HepG2 (cell line): ENCODE results near the gene METTL13. TPM values are rescaled to one million over a fixed set of nuclear protein-coding genes. Genes with fewer than 3 reads are reported as not detected.

Experiments
- ATAC-seq: fragments of 200-7000 bp; cut with Tn5 transposase; 3 replicates; pipeline ENCODE4 v1.9.1; 2020; ENCODE audit warnings: mild to moderate bottlenecking, moderate library complexity
- BruUV-seq: library from RNA; stranded (reverse); fragments of 400-500 nt; replicated peaks from 2 replicates; lab custom pipeline; 2021; lab: Mats Ljungman, UMichigan
- CTCF ChIA-PET: fragments of 300-600 bp; formaldehyde crosslinking; extraction: SDS; loops from one replicate; lab custom pipeline; 2021; ENCODE audit warnings: low total read pairs, inconsistent platforms, low intra/inter-chr PET ratio; lab: Yijun Ruan, JAX
- POLR2A ChIA-PET: fragments of 350-600 bp; sonication (Branson Sonifier 250); formaldehyde crosslinking; loops from one replicate; lab custom pipeline; 2020; ENCODE audit warnings: antibody characterized with exemption, inconsistent platforms; lab: Yijun Ruan, JAX
- DNase-seq: peaks from one replicate; pipeline ENCODE4 v3.0.0-alpha.2; 2015; ENCODE audit warnings: low spot score
- FAIRE-seq: peaks from 3 replicates; lab custom pipeline; 2011; peaks lifted over from hg19 to GRCh38; lab: Jason Lieb, UNC
- H2AFZ ChIP-seq: one replicate; pipeline ENCODE4 v1.6.1; 2011; ENCODE audit warnings: low read length, inconsistent platforms
- H3K27ac ChIP-seq: fragments of 300-600 bp; 3 replicates; pipeline ENCODE4 v1.8.0; 2011; ENCODE audit warnings: mixed run types, mild to moderate bottlenecking, mixed read lengths, low read length, inconsistent platforms; ENCODE audit not compliant: insufficient read depth; ENCODE audit errors: extremely low read length
- H3K27me3 ChIP-seq, 2 experiments: fragments of 200-600 bp in 1 of 2; 2 replicates in 1 of 2; 3 replicates in 1 of 2; pipeline versions ENCODE4 v1.6.0 to v1.8.0; 2011; ENCODE audit warnings: low read length in 2 of 2, mild to moderate bottlenecking in 2 of 2, moderate library complexity in 2 of 2, inconsistent platforms in 1 of 2; ENCODE audit not compliant: insufficient read depth in 2 of 2, control insufficient read depth in 1 of 2
- H3K36me3 ChIP-seq, 2 experiments: fragments of 200-600 bp in 1 of 2; replicated peaks in 1 of 2; 2 replicates in 1 of 2; 3 replicates in 1 of 2; pipeline versions ENCODE4 v1.5.1 to v1.8.0; 2011; ENCODE audit warnings: low read length in 2 of 2, inconsistent platforms in 1 of 2; ENCODE audit not compliant: insufficient read depth in 2 of 2, control insufficient read depth in 1 of 2
- H3K4me1 ChIP-seq: 2 replicates; pipeline ENCODE4 v1.5.1; 2012; ENCODE audit warnings: low read length, inconsistent platforms; ENCODE audit not compliant: insufficient read depth
- H3K4me2 ChIP-seq: 2 replicates; pipeline ENCODE4 v1.6.0; 2011; ENCODE audit warnings: low read depth, low read length, inconsistent platforms
- H3K4me3 ChIP-seq, 3 experiments: fragments of 200-600 bp in 1 of 3; sonication (generic), shearing (Covaris generic) in 1 of 3; replicated peaks in 1 of 3; 2 replicates each; pipeline ENCODE4 v1.5.1; 2011 to 2016; ENCODE audit warnings: low read length in 3 of 3, inconsistent platforms in 2 of 3, low read depth in 2 of 3, mild to moderate bottlenecking in 2 of 3, control low read depth in 1 of 3, mixed read lengths in 1 of 3; ENCODE audit not compliant: insufficient read depth in 1 of 3
- H3K79me2 ChIP-seq: one replicate; pipeline ENCODE4 v1.6.1; 2011; ENCODE audit warnings: low read length, inconsistent platforms; ENCODE audit not compliant: insufficient read depth
- H3K9ac ChIP-seq: 2 replicates; pipeline ENCODE4 v1.6.0; 2011; ENCODE audit warnings: mild to moderate bottlenecking, low read depth, low read length, inconsistent platforms; ENCODE audit not compliant: insufficient read depth
- H3K9me3 ChIP-seq: 2 replicates; pipeline ENCODE4 v1.5.1; 2012; ENCODE audit warnings: mild to moderate bottlenecking, low read length
- H4K20me1 ChIP-seq: 2 replicates; pipeline ENCODE4 v1.6.0; 2011; ENCODE audit warnings: inconsistent platforms, mild to moderate bottlenecking, low read length, moderate library complexity; ENCODE audit not compliant: insufficient read depth
- ARNT ChIP-seq: fragments of 450-650 bp; IDR thresholded peaks from 2 replicates; pipeline ENCODE4 v1.6.1; 2017
- BHLHE40 ChIP-seq: IDR thresholded peaks from 2 replicates; pipeline ENCODE4 v1.6.1; 2011; ENCODE audit warnings: low read length, improper control_type of control experiment
- DNMT3B ChIP-seq: conservative IDR thresholded peaks from 2 replicates; pipeline ENCODE4 v1.6.1; 2016; ENCODE audit warnings: missing biosample characterization, control low read depth
- GABPB1 ChIP-seq: IDR thresholded peaks from 2 replicates; pipeline ENCODE4 v1.6.1; 2016; ENCODE audit warnings: mild to moderate bottlenecking, missing genetic modification reagents, moderate library complexity, missing compliant biosample characterization
- HNF4G ChIP-seq, 2 experiments: sonication (generic) in 1 of 2; formaldehyde crosslinking in 1 of 2; IDR thresholded peaks; 2 replicates each; pipeline versions ENCODE4 v1.4.0 to v1.6.1; 2011 to 2020; ENCODE audit warnings: borderline replicate concordance in 2 of 2, low read depth in 2 of 2, mild to moderate bottlenecking in 2 of 2, low read length in 1 of 2, missing genetic modification reagents in 1 of 2, moderate library complexity in 1 of 2
- KDM2A ChIP-seq: sonication (generic); formaldehyde crosslinking; IDR thresholded peaks from 2 replicates; pipeline ENCODE4 v1.4.0; 2020; ENCODE audit warnings: low read depth, missing genetic modification reagents, borderline replicate concordance
- KDM4B ChIP-seq: sonication (generic); formaldehyde crosslinking; IDR thresholded peaks from 2 replicates; pipeline ENCODE4 v1.4.0; 2020; ENCODE audit warnings: missing genetic modification reagents
- SRSF4 ChIP-seq: fragments of 200-400 bp; formaldehyde crosslinking; IDR thresholded peaks from one replicate; pipeline ENCODE4 v1.6.1; 2018; ENCODE audit warnings: mild to moderate bottlenecking, low read depth, low read length, moderate library complexity; ENCODE audit not compliant: poor library complexity, severe bottlenecking
- ZBTB42 ChIP-seq: sonication (generic); formaldehyde crosslinking; IDR thresholded peaks from 2 replicates; pipeline ENCODE4 v1.5.0; 2020; ENCODE audit warnings: mild to moderate bottlenecking, missing genetic modification reagents
- ZNF138 ChIP-seq: sonication (generic); formaldehyde crosslinking; IDR thresholded peaks from 2 replicates; pipeline ENCODE4 v1.5.0; 2020; ENCODE audit warnings: mild to moderate bottlenecking, low read depth, missing genetic modification reagents
- ZNF274 ChIP-seq: sonication (generic); formaldehyde crosslinking; IDR thresholded peaks from 2 replicates; pipeline ENCODE4 v1.5.1; 2020; ENCODE audit warnings: mild to moderate bottlenecking, missing genetic modification reagents
- ZNF546 ChIP-seq: sonication (generic); formaldehyde crosslinking; conservative IDR thresholded peaks from 2 replicates; pipeline ENCODE4 v1.8.1; 2023; ENCODE audit warnings: mild to moderate bottlenecking, missing genetic modification reagents
- ZNF766 ChIP-seq: sonication (generic); formaldehyde crosslinking; IDR thresholded peaks from 2 replicates; pipeline ENCODE4 v1.5.0; 2020; ENCODE audit warnings: missing genetic modification reagents, borderline replicate concordance
- ZNF792 ChIP-seq: IDR thresholded peaks from 2 replicates; pipeline ENCODE4 v1.6.1; 2016
- ZNF816 ChIP-seq: sonication (generic); formaldehyde crosslinking; IDR thresholded peaks from 2 replicates; pipeline ENCODE4 v1.8.0; 2022; ENCODE audit warnings: missing genetic modification reagents, mild to moderate bottlenecking, borderline replicate concordance
- WGBS: methylation state at CpG from one replicate; pipeline ENCODE4 v1.1.6; 2017; ENCODE audit warnings: low lambda C conversion rate; 5-methylcytosine and 5-hydroxymethylcytosine counted together
- in situ Hi-C: cut with HindIII; loops from 2 replicates; pipeline ENCODE4 v1.10.0; 2017; ENCODE audit warnings: low pct_unique_long_range_greater_than_20kb; ENCODE audit not compliant: extremely low pct_ligation_motif_present
- intact Hi-C: fragments of 100-400 bp; cut with micrococcal nuclease; formaldehyde crosslinking; loops from one replicate; pipeline ENCODE4 v1.10.0; 2022; ENCODE audit not compliant: unreplicated experiment
- polyA plus RNA-seq, 8 experiments: library from polyadenylated mRNA; depleted of rRNA in 3 of 8; stranded (reverse) in 7 of 8; unstranded in 1 of 8; fragments of >200 nt; fragmentation: Illumina TruSeq in 4 of 8; extraction: Trizol in 4 of 8; gene quantifications; 2 replicates each; pipeline versions ENCODE4 v1.2.1 to v1.2.3, GENCODE V29; 2011 to 2016; ENCODE audit warnings: low read depth in 4 of 8, missing spikeins in 1 of 8, mixed read lengths in 1 of 8; ENCODE audit not compliant: insufficient read depth in 1 of 8
- total RNA-seq, 5 experiments: library from RNA; depleted of rRNA; stranded (reverse); fragments of >200 nt; fragmentation: Illumina TruSeq; extraction: Trizol; gene quantifications; 2 replicates each; pipeline ENCODE4 v1.2.3, GENCODE V29; 2016; ENCODE audit warnings: low read depth in 1 of 5
- TF ChIP-seq, protein P1 (sequence below): IDR thresholded peaks from 2 replicates; pipeline ENCODE4 v1.6.1; 2012; ENCODE audit warnings: low read depth, low read length, improper control_type of control experiment
- TF ChIP-seq, protein P2 (sequence below): sonication (generic); formaldehyde crosslinking; IDR thresholded peaks from 2 replicates; pipeline ENCODE4 v1.4.0; 2020; ENCODE audit warnings: mild to moderate bottlenecking, missing genetic modification reagents, borderline replicate concordance

Gene METTL13
- total and polyA plus RNA-seq, 2 of the 13 experiments (the other 11 are each of a cell fraction or from before 2014, with no cell fraction given), result 18.6 to 22.8 TPM

DNA sequence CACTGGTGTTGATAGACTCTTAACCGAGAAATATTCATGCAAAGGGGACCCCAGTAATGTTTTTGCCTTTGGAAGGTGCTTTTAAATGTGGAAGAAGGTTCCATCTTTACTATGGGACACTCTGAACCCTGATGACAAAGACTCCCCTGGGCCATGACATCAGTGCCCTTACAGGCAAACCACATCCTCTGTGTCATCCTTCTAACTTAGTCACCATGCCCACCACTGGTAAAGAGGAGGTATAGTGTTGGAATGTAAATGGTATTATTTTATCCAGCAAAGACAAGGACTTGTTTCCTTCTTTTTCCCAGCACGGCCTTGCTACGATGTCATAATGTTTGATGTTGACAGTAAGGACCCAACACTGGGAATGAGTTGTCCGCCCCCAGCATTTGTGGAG is 12.6 kb downstream of the METTL13 start:
- H3K9me3 ChIP-seq, result no peaks in the 10 kb centered on the region
- POLR2A ChIA-PET, result no interaction called here
- ATAC-seq, result no peak
- no peak for FAIRE-seq
- no peak overlapping the region for H3K4me2 ChIP-seq
- intact Hi-C loops (no loop called here), in situ Hi-C loops (no loop called here)
- peaks cover 23 to 75% of the 10 kb centered on the region in 2 experiments for H3K36me3 ChIP-seq
- H3K79me2 ChIP-seq, result no peaks in the 10 kb centered on the region
- TF ChIP-seq KDM4B (no peak), ZNF792 (CRISPR knock-in tag) (no peak), ZNF274 (no peak), ZBTB42 (CRISPR knock-in tag) (no peak), GABPB1 (no peak), ARNT (no peak), ZNF816 (CRISPR knock-in tag) (no peak), ZNF138 (CRISPR knock-in tag) (no peak), KDM2A (no peak), DNMT3B (no peak), ZNF766 (CRISPR knock-in tag) (no peak), ZNF546 (CRISPR knock-in tag) (no peak), HNF4G (IDR thresholded peaks at IDR 0.05; ENCODE audit: borderline replicate concordance, low read depth, low read length) (no peak), HNF4G (CRISPR knock-in tag; IDR thresholded peaks at IDR 0.05; ENCODE audit: borderline replicate concordance, low read depth) (no peak), SRSF4 (no peak), BHLHE40 (no peak)
- TF ChIP-seq, protein P1, sequence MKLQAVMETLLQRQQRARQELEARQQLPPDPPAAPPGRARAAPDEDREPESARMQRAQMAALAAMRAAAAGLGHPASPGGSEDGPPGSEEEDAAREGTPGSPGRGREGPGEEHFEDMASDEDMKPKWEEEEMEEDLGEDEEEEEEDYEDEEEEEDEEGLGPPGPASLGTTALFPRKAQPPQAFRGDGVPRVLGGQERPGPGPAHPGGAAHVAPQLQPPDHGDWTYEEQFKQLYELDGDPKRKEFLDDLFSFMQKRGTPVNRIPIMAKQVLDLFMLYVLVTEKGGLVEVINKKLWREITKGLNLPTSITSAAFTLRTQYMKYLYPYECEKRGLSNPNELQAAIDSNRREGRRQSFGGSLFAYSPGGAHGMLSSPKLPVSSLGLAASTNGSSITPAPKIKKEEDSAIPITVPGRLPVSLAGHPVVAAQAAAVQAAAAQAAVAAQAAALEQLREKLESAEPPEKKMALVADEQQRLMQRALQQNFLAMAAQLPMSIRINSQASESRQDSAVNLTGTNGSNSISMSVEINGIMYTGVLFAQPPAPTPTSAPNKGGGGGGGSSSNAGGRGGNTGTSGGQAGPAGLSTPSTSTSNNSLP, result no peak
- TF ChIP-seq, protein P2, sequence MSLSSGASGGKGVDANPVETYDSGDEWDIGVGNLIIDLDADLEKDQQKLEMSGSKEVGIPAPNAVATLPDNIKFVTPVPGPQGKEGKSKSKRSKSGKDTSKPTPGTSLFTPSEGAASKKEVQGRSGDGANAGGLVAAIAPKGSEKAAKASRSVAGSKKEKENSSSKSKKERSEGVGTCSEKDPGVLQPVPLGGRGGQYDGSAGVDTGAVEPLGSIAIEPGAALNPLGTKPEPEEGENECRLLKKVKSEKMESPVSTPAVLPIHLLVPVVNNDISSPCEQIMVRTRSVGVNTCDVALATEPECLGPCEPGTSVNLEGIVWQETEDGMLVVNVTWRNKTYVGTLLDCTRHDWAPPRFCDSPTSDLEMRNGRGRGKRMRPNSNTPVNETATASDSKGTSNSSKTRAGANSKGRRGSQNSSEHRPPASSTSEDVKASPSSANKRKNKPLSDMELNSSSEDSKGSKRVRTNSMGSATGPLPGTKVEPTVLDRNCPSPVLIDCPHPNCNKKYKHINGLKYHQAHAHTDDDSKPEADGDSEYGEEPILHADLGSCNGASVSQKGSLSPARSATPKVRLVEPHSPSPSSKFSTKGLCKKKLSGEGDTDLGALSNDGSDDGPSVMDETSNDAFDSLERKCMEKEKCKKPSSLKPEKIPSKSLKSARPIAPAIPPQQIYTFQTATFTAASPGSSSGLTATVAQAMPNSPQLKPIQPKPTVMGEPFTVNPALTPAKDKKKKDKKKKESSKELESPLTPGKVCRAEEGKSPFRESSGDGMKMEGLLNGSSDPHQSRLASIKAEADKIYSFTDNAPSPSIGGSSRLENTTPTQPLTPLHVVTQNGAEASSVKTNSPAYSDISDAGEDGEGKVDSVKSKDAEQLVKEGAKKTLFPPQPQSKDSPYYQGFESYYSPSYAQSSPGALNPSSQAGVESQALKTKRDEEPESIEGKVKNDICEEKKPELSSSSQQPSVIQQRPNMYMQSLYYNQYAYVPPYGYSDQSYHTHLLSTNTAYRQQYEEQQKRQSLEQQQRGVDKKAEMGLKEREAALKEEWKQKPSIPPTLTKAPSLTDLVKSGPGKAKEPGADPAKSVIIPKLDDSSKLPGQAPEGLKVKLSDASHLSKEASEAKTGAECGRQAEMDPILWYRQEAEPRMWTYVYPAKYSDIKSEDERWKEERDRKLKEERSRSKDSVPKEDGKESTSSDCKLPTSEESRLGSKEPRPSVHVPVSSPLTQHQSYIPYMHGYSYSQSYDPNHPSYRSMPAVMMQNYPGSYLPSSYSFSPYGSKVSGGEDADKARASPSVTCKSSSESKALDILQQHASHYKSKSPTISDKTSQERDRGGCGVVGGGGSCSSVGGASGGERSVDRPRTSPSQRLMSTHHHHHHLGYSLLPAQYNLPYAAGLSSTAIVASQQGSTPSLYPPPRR (CRISPR knock-in tag), result no peak
- H3K27ac ChIP-seq, result no peak overlapping the region
- BruUV-seq, result no TSS peak
- DNase-seq, result peak; percentile 3
- no peak overlapping the region for H3K4me3 ChIP-seq
- H4K20me1 ChIP-seq, result no peaks in the 10 kb centered on the region
- no peaks in the 10 kb centered on the region for H3K4me1 ChIP-seq
- WGBS, result 95% methylated on average over 4 of the region's 4 CpGs
- H3K9ac ChIP-seq, result no peak overlapping the region
- H2AFZ ChIP-seq, result no peak overlapping the region
- CTCF ChIA-PET, result no interaction called here
- no peaks in the 10 kb centered on the region for H3K27me3 ChIP-seq
